Gastroesophageal sphincter (tissue), 3 donors: Measurements from ENCODE around the gene CAPN5.

Experiments used
- CTCF ChIP-seq, 4 experiments: fragments of 200-600 bp in 2 of 4; fragments of 450-650 bp in 2 of 4; sonication (generic) in 1 of 4; IDR thresholded peaks; one replicate each; pipeline ENCODE4 v1.5.1; 2017 to 2019; ENCODE audit warnings: antibody characterized with exemption in 4 of 4, mild to moderate bottlenecking in 2 of 4, moderate library complexity in 2 of 4
- POLR2A ChIP-seq, 2 donors: fragments of 450-650 bp; IDR thresholded peaks; one replicate each; pipeline ENCODE4 v1.6.1; 2017; ENCODE audit warnings: antibody characterized with exemption in 2 of 2, mild to moderate bottlenecking in 2 of 2, moderate library complexity in 1 of 2
- POLR2AphosphoS5 ChIP-seq: sonication (generic); formaldehyde crosslinking; IDR thresholded peaks from one replicate; pipeline ENCODE4 v1.6.1; 2017; ENCODE audit warnings: antibody characterized with exemption

DNA sequence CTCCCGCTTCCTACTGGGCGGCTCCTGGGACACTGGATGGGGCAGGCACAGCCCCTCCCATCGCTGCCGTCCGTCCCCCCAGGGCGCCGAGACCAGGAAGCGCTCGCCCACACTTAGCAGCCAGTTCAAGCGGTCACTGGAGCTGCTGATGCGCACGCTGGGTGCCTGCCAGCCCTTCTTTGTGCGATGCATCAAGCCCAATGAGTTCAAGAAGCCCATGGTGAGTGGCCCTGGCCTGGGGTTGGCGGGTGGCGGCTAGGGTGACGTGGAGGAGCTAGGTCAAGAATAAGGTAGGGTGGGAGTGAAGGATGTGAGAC, 105.9 kb downstream of the CAPN5 start:
- no peak for TF ChIP-seq CTCF (IDR thresholded peaks at IDR 0.05)
- TF ChIP-seq POLR2A (IDR thresholded peaks at IDR 0.05) = no peak
- TF ChIP-seq POLR2AphosphoS5 = no peak
